ENCODE measurements around the gene GIPC3.

GIPC3 gene

DNA sequence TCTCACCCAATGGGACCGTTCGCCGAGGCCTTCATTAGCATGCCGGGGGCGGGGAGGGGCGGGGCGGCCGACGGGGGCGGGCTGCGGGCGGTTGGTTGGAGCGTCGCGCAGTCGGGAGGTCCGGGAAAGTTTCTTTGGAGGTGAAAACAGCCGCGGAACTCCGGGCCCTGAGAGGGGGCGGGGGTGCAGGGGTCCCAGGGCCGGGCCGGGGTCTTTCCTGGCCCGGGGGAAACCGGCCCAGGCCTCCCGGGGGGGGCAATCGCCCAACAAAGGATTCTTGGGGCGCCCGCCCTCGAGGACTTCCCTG is 12.5 kb upstream of the GIPC3 start, which contains the start of gene HMG20B:
HMG20B (plus strand) TSS at position 90 of the 307 bp plus-strand sequence. CDS start 366 bp downstream, outside the sequence.
- no peak for ATAC-seq (ENCODE audit: low read depth)
- no peaks in the 10 kb centered on the region for H3K27me3 ChIP-seq (ENCODE audit: insufficient read depth, poor library complexity, severe bottlenecking)
- peaks cover 15% of the 10 kb centered on the region for H3K36me3 ChIP-seq (ENCODE audit: low read depth)
- DNase-seq (ENCODE audit: low spot score): no peak
- peak within 1 kb of the TSS; percentile 94 for H3K4me3 ChIP-seq (ENCODE audit: severe bottlenecking)
- H3K9me3 ChIP-seq (ENCODE audit: severe bottlenecking): no peaks in the 10 kb centered on the region
- TF ChIP-seq, protein P1, sequence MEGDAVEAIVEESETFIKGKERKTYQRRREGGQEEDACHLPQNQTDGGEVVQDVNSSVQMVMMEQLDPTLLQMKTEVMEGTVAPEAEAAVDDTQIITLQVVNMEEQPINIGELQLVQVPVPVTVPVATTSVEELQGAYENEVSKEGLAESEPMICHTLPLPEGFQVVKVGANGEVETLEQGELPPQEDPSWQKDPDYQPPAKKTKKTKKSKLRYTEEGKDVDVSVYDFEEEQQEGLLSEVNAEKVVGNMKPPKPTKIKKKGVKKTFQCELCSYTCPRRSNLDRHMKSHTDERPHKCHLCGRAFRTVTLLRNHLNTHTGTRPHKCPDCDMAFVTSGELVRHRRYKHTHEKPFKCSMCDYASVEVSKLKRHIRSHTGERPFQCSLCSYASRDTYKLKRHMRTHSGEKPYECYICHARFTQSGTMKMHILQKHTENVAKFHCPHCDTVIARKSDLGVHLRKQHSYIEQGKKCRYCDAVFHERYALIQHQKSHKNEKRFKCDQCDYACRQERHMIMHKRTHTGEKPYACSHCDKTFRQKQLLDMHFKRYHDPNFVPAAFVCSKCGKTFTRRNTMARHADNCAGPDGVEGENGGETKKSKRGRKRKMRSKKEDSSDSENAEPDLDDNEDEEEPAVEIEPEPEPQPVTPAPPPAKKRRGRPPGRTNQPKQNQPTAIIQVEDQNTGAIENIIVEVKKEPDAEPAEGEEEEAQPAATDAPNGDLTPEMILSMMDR (IDR thresholded peaks at IDR 0.05; ENCODE audit: poor library complexity, severe bottlenecking): no peak
- peaks cover 2% of the 10 kb centered on the region for H3K4me1 ChIP-seq (ENCODE audit: insufficient read depth, poor library complexity, severe bottlenecking)
- H3K27ac ChIP-seq (ENCODE audit: poor library complexity, severe bottlenecking): peak within 1 kb of the TSS; percentile 61

- DNase-seq (ENCODE audit: low spot score) (no peak), ATAC-seq (ENCODE audit: low read depth) (peak; percentile 7; the same call in 2 of the 3 replicates)
- no peaks in the 10 kb centered on the region for H3K27me3 ChIP-seq (ENCODE audit: insufficient read depth, poor library complexity, severe bottlenecking)
- no peaks in the 10 kb centered on the region for H3K9me3 ChIP-seq (ENCODE audit: severe bottlenecking)
- TF ChIP-seq, protein P1 (IDR thresholded peaks at IDR 0.05; ENCODE audit: poor library complexity, severe bottlenecking): no peak
- H3K4me1 ChIP-seq (ENCODE audit: insufficient read depth, poor library complexity, severe bottlenecking): peaks cover 2% of the 10 kb centered on the region
- peaks cover 15% of the 10 kb centered on the region for H3K36me3 ChIP-seq (ENCODE audit: low read depth)
- H3K4me3 ChIP-seq (ENCODE audit: severe bottlenecking): peak overlapping the region; percentile 94
- H3K27ac ChIP-seq (ENCODE audit: poor library complexity, severe bottlenecking): peak overlapping the region; percentile 61
These were observed 12.0 kb upstream of the GIPC3 start for GRCh38 chr19:3573162-3573857.

DNA sequence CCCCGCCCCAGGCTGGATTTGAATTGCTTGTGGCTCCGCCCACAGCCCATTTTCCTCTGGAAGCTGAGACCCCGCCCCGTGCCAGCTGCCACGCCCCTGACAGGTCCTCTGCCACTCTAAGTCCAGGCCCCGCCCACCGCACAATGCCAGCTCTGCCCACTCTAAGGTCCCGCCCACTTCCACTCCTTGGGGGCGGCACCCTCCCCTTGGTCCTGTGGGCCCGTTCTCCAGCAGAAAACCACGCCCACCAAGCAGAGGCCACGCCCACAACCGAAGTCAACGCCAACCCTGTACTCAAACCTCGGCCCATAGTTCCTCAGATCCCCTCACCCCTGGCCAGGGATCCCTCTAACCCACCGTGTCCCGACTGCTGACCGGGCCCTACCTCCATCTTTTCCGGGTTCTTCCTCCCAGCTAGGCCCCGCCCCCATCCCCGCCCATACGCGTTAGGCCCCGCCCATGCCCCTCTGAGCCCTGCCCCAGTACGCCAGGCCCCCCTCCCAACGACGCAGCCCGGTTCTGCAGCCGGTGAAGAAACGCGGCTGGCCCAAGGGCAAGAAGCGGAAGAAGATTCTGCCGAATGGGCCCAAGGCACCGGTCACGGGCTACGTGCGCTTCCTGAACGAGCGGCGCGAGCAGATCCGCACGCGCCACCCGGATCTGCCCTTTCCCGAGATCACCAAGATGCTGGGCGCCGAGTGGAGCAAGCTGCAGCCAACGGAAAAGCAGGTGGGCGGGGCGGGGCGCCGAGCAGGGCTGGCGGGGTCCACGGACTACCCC is 11.2 kb upstream of the GIPC3 start:
- Histone ChIP-seq H3K9me3 (ENCODE audit: severe bottlenecking) (no peaks in the 10 kb centered on the region), H3K4me1 (ENCODE audit: insufficient read depth, poor library complexity, severe bottlenecking) (peaks cover 2% of the 10 kb centered on the region), H3K27me3 (ENCODE audit: insufficient read depth, poor library complexity, severe bottlenecking) (no peaks in the 10 kb centered on the region), H3K36me3 (ENCODE audit: low read depth) (peaks cover 15% of the 10 kb centered on the region), H3K4me3 (ENCODE audit: severe bottlenecking) (peak overlapping the region; percentile 94), H3K27ac (ENCODE audit: poor library complexity, severe bottlenecking) (peak overlapping the region; percentile 61)
- ATAC-seq (ENCODE audit: low read depth): peak; percentile 41
- TF ChIP-seq, protein P1 (IDR thresholded peaks at IDR 0.05; ENCODE audit: poor library complexity, severe bottlenecking): no peak
- DNase-seq (ENCODE audit: low spot score): peak; percentile 99

GRCh38 chr19:3575260-3575741 is 10.0 kb upstream of the GIPC3 start:
- Histone ChIP-seq H3K27ac (ENCODE audit: poor library complexity, severe bottlenecking) (no peak overlapping the region), H3K4me3 (ENCODE audit: severe bottlenecking) (no peak overlapping the region), H3K36me3 (ENCODE audit: low read depth) (peaks cover 15% of the 10 kb centered on the region), H3K27me3 (ENCODE audit: insufficient read depth, poor library complexity, severe bottlenecking) (no peaks in the 10 kb centered on the region), H3K9me3 (ENCODE audit: severe bottlenecking) (no peaks in the 10 kb centered on the region), H3K4me1 (ENCODE audit: insufficient read depth, poor library complexity, severe bottlenecking) (peaks cover 2% of the 10 kb centered on the region)
- TF ChIP-seq, protein P1 (IDR thresholded peaks at IDR 0.05; ENCODE audit: poor library complexity, severe bottlenecking): peak; percentile 48
- ATAC-seq (ENCODE audit: low read depth): no peak
- no peak for DNase-seq (ENCODE audit: low spot score)
